Measurements from ENCODE around the gene FGD2.

The FGD2 gene

DNA sequence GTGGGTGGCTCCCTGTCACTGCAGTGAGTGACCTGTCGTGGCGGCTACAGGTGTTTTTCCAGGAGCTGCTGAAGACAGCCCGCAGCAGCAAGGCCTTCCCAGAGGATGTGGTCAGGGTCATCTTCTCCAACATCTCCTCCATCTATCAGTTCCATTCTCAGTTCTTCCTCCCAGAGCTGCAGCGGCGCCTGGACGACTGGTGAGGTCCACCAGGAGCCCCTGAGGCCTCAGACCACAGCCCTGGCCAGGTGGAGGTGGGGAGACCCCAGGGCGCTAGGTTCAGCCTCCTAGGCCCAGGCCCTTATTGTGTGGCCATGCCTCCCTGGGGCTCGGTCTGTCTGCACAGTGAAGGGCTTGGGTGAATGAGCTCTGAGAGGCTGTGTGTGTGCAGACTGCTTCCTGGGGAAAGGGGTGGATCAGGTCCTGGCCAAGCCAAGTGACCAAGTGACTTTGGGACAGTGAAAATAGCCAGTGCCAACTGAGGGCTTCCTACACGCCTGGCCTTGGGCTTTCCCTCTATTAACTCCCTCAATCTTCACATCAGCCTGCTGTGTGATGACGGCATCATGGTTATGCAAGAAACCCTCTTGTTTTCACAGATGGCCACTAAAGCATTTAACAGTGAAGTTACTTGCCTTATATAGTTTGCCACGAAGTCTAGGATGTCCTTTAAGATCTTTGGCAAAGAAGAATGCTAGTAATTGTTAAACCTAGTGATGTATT, 6.4 kb downstream of the FGD2 start:
- TF ChIP-seq, protein P1, sequence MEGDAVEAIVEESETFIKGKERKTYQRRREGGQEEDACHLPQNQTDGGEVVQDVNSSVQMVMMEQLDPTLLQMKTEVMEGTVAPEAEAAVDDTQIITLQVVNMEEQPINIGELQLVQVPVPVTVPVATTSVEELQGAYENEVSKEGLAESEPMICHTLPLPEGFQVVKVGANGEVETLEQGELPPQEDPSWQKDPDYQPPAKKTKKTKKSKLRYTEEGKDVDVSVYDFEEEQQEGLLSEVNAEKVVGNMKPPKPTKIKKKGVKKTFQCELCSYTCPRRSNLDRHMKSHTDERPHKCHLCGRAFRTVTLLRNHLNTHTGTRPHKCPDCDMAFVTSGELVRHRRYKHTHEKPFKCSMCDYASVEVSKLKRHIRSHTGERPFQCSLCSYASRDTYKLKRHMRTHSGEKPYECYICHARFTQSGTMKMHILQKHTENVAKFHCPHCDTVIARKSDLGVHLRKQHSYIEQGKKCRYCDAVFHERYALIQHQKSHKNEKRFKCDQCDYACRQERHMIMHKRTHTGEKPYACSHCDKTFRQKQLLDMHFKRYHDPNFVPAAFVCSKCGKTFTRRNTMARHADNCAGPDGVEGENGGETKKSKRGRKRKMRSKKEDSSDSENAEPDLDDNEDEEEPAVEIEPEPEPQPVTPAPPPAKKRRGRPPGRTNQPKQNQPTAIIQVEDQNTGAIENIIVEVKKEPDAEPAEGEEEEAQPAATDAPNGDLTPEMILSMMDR (IDR thresholded peaks at IDR 0.05; ENCODE audit: borderline replicate concordance, control extremely low read depth, extremely low read depth, insufficient read depth, missing control alignments), result no peak
- in situ Hi-C loops (cut with MboI; ENCODE audit: low sequenced_read_pairs, unreplicated experiment), result no loop called here
- no peak for DNase-seq (ENCODE audit: low spot score)

DNA sequence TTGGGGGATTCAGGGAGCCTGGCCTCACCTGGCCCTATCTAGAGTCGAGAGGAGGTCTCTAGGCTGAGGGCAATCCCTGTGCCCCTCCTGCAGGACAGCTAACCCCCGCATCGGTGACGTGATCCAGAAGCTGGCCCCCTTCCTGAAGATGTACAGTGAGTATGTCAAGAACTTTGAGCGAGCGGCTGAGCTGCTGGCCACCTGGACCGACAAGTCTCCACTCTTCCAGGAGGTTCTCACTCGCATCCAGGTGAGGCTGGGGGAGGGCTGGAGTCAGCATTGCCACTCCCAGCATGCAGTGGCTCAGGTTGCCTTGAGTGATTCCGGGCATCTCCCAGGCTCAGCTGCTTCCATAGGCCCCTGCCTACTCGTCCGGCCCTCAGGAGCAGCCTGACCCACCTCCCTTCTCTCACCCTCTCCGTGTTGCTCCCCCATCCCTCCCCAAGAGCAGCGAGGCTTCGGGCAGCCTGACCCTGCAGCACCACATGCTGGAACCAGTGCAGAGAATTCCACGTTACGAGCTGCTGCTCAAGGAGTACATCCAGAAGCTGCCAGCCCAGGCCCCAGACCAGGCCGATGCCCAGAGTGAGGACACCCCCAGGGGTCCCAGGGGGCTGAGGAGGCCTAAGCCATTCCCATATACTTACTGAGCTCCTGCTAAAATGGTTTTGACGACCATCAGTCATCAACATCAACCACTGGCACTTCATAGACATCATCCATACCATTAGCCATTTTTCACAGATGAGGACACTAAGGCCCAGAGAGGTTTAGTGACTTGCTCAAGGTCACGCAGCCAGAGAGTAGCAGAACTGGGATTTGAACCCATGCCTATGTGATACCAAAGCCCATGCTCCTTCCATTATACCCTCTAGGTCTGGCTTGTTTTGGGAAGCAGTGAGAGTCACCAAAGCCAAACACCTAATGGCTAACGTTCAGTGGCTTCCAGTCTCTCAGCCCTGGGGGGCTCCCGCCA, 8.3 kb downstream of the FGD2 start:
- in situ Hi-C loops (cut with MboI; ENCODE audit: low sequenced_read_pairs, unreplicated experiment), result no loop called here
- DNase-seq (ENCODE audit: low spot score), result no peak
- TF ChIP-seq, protein P1 (IDR thresholded peaks at IDR 0.05; ENCODE audit: borderline replicate concordance, control extremely low read depth, extremely low read depth, insufficient read depth, missing control alignments), result no peak

DNA sequence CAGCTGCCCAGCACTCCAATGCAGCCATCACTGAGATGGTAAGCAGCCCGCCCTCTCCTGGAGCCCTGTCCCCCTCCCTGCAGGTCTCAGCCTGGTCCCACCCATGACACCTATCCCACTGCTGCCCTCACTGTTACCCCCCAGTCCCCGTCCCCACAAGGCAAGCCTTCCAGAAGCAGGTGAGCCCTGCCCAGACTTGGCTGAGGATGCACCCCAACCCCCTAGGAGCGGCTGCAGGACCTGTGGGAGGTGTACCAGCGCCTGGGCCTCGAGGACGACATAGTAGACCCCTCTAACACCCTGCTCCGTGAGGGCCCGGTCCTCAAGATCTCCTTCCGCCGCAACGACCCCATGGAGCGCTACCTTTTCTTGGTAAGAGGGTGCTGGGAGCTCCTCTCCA, 9.2 kb downstream of the FGD2 start:
- in situ Hi-C loops (cut with MboI; ENCODE audit: low sequenced_read_pairs, unreplicated experiment), result no loop called here
- DNase-seq (ENCODE audit: low spot score), result no peak
- TF ChIP-seq, protein P1 (IDR thresholded peaks at IDR 0.05; ENCODE audit: borderline replicate concordance, control extremely low read depth, extremely low read depth, insufficient read depth, missing control alignments), result no peak

DNA sequence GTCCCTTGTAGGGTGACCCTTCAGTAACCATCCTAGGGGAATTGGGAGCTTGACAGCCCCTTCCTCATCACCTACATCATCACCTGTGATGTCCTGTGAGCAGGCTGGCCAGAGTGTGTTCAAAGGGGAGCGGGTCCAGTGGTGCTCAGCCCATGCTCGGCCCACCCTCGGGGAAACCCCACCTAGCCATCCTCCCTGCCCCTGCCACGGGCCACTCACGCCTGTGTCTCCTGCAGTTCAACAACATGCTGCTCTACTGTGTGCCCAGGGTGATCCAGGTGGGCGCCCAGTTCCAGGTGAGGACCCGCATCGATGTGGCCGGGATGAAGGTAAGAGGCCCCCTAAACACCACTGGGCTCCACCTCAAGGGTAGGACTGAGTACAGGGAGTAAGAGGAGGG, 10.1 kb downstream of the FGD2 start:
- no peak for DNase-seq (ENCODE audit: low spot score)
- in situ Hi-C loops (cut with MboI; ENCODE audit: low sequenced_read_pairs, unreplicated experiment), result no loop called here
- TF ChIP-seq, protein P1 (IDR thresholded peaks at IDR 0.05; ENCODE audit: borderline replicate concordance, control extremely low read depth, extremely low read depth, insufficient read depth, missing control alignments), result no peak

DNA sequence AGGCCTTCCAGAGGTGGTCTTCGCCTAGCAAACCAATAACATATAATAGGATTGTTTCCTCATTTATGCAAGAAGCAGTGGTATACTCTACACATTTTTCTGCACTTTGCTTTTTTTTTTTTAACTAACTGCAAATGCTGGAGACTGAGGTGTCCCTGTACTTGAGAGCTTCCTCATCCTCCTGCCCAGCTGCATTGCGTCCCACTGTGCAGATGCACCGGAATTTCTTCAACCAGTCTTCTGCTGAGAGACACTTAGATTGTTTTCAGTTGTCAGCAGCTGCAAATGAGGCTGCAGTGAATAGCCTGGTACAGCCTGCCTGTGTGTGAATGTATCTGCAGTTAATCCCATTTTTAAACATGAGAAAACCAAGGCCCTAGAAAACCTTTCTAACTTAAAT, 11.5 kb downstream of the FGD2 start:
- in situ Hi-C loops (cut with MboI; ENCODE audit: low sequenced_read_pairs, unreplicated experiment), result no loop called here
- TF ChIP-seq, protein P1 (IDR thresholded peaks at IDR 0.05; ENCODE audit: borderline replicate concordance, control extremely low read depth, extremely low read depth, insufficient read depth, missing control alignments), result no peak
- DNase-seq (ENCODE audit: low spot score), result no peak

DNA sequence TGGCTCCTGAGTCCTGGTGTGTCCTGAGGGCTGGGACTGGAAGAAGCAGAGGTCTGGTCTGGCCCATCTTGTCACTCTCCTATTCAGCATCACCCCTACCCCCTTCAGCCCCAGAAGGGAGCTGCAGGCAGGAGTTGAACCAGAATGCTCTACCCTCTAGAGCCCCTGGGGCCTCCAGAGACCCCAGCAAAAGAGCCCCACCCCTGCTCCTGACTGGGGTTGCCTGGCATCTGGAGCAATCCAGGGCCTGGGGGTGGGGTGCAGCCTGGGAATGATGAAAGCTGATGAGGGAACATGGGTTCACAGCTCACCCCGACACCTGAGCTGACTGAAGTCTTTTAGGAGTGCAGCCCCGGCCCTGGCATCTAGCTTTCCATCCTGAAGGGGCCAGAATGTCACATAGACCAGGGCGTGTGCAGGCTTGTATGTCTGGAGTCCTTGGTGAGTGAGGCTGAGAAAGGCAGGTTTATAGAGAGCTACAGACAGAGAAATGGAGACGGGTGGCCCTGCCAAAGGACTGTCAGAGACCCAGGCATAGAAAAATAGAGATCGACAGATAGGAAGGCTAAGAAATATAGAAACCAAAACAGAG, 12.2 kb downstream of the FGD2 start:
- DNase-seq (ENCODE audit: low spot score), result no peak
- TF ChIP-seq, protein P1 (IDR thresholded peaks at IDR 0.05; ENCODE audit: borderline replicate concordance, control extremely low read depth, extremely low read depth, insufficient read depth, missing control alignments), result no peak
- in situ Hi-C loops (cut with MboI; ENCODE audit: low sequenced_read_pairs, unreplicated experiment), result no loop called here
